GM21786 (cell line): Measurements from ENCODE around the gene SNX22.

Source experiments
- ATAC-seq: cut with Tn5 transposase; IDR thresholded peaks from one replicate; pipeline ENCODE4 v1.9.1; 2021; ENCODE audit not compliant: unreplicated experiment

The SNX22 gene

GRCh38 chr15:64133623-64134344 is 17.7 kb upstream of the SNX22 start:
- no peak for ATAC-seq

GRCh38 chr15:64134345-64134829 is 17.1 kb upstream of the SNX22 start:
- no peak for ATAC-seq

GRCh38 chr15:64136347-64136746 is 15.2 kb upstream of the SNX22 start:
- no peak for ATAC-seq

GRCh38 chr15:64137226-64137833 is 14.2 kb upstream of the SNX22 start:
- ATAC-seq, result no peak

GRCh38 chr15:64138331-64138941 is 13.1 kb upstream of the SNX22 start:
- no peak for ATAC-seq

GRCh38 chr15:64141798-64142512 is 9.6 kb upstream of the SNX22 start:
- ATAC-seq, result no peak

GRCh38 chr15:64143276-64143675 is 8.3 kb upstream of the SNX22 start:
- ATAC-seq, result no peak

- ATAC-seq, result no peak
Measured at GRCh38 chr15:64144192-64144564, 7.4 kb upstream of the SNX22 start.

- ATAC-seq, result peak; percentile 79
Measured at GRCh38 chr15:64144565-64145281, 6.8 kb upstream of the SNX22 start.

- ATAC-seq, result no peak
Measured at GRCh38 chr15:64146041-64146440, 5.5 kb upstream of the SNX22 start.

- ATAC-seq, result no peak
Measured at GRCh38 chr15:64146520-64146884, 5.0 kb upstream of the SNX22 start.

- no peak for ATAC-seq
Measured at GRCh38 chr15:64146885-64147681, 4.4 kb upstream of the SNX22 start.

- ATAC-seq, result no peak
Measured at GRCh38 chr15:64148168-64148567, 3.4 kb upstream of the SNX22 start.

- ATAC-seq, result no peak
Measured at GRCh38 chr15:64148581-64148980, 3.0 kb upstream of the SNX22 start.

GRCh38 chr15:64149424-64149823 is 2.1 kb upstream of the SNX22 start:
- no peak for ATAC-seq

GRCh38 chr15:64149893-64150578 is 1.5 kb upstream of the SNX22 start:
- ATAC-seq, result no peak

- no peak for ATAC-seq
Measured at GRCh38 chr15:64152507-64153387, 1.2 kb downstream of the SNX22 start.

- ATAC-seq, result peak; percentile 49
Measured at GRCh38 chr15:64153480-64154367, 2.2 kb downstream of the SNX22 start.
